Left hindlimb (tissue), 1 donor: ENCODE data around the gene ZDHHC14.

Experiments used
- DNase-seq: peaks from one replicate; pipeline ENCODE4 v3.0.0-alpha.2; 2018

Gene ZDHHC14

DNA sequence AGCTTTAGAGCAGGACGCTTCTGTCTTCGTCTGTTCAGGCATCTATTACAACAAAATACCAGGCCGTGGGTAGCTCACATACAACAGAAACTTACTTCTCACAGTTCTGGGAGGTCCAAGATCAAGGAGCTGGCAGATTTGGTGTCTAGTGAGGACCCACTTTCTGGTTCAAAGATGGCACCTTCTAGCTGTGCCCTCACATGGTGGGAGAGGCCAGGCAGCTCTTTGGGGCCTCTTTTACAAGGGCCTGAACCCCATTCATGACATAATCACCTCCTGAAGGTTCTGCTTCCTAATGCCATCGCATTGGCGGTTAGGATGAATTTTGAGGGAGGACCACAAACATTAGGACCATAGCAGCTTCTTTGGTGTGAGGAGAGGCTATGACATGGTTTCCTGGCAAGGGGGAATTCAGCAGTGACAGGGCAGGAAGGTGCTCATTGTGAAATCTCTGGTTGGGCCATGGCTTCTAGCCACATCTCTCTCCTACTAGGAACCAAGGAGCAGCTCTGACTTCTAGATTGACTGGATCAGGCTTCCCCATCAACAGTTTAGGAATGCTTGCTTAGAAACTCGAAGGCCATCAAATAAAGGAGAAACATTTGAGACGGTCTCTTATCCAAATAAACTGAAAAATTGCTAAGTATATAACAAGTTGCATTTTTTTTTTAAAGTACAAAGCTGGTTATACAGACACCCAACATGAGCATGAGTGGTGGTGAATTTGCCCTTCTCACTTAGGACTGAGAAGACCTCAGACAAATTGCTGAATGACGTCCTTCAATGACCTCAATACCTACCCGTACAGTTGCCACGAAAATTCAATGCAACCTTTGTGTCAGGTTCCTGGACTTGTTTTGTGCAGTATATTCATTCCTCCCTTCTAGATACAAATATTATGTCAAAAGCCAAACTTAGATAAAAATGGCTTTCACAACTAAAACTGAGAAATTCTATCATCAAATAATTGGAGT, 140.7 kb downstream of the ZDHHC14 start:
- no peak for DNase-seq

- DNase-seq: no peak
Observed at GRCh38 chr6:157522472-157522871, 141.5 kb downstream of the ZDHHC14 start.

DNA sequence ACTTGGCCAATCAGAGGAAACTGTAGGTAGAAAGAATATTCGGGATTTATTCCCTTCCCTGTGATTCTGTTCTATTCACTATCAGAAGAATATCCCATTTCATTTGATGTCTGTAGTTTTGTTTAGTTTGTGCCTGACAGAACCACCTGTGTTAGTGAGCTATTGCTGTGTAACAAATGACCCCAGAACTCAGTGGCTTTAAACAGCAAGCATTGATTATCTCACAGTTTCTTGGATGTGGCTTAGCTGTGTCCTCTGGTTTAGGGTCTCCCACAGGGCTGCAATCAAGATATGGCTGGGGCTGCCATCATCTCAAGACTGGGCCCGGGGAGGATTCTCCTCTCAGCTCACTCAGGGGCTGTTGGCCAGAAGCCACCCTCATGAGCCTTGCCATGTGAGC, 143.7 kb downstream of the ZDHHC14 start:
- no peak for DNase-seq

- DNase-seq: no peak
Observed at GRCh38 chr6:157525292-157525889, 144.4 kb downstream of the ZDHHC14 start.

DNA sequence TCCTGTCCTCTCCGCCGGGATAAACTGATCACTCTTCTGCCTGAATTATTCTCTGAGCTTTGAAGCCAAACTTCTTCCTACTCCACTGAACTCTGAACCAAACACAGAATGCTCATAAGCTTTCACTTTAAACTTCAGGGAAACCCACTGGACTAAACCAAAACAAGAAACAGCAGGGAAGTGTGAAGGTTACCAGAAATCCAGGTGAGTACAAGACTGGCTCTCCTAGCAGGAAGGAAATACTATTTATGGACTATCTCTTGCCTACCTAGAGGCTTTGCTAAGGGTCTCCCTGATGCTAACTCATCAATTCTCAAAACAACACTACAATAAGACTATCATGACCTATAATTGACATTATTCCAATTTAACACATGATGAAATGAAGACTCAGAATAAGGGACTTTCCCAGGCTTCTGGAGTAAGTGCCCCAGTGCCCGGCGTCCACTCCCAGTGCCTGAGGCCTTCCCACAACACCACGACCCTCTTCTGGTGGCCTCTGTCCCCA, 145.0 kb downstream of the ZDHHC14 start:
- DNase-seq: no peak

DNA sequence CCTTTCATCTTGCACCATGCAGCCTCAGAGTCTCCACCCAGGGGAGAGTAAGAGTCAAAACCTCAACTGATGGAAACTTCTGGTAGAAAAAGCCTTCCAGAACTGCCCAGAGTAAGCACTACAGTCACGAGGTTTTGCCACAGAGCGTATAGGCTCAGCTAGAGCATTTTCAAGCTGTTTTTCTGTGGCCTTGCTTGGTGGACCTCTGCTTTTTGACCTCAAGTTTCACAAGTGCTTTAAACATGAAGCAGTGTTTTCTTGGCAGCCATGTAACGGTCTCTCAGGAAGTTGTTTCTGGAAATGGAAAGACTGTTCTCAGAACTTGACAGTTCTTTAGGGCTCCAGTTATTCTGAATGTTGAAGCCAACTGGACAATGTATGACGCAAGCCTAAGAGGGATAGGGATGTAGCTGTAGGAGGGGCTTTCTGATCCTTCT, 146.5 kb downstream of the ZDHHC14 start:
- DNase-seq: no peak

DNA sequence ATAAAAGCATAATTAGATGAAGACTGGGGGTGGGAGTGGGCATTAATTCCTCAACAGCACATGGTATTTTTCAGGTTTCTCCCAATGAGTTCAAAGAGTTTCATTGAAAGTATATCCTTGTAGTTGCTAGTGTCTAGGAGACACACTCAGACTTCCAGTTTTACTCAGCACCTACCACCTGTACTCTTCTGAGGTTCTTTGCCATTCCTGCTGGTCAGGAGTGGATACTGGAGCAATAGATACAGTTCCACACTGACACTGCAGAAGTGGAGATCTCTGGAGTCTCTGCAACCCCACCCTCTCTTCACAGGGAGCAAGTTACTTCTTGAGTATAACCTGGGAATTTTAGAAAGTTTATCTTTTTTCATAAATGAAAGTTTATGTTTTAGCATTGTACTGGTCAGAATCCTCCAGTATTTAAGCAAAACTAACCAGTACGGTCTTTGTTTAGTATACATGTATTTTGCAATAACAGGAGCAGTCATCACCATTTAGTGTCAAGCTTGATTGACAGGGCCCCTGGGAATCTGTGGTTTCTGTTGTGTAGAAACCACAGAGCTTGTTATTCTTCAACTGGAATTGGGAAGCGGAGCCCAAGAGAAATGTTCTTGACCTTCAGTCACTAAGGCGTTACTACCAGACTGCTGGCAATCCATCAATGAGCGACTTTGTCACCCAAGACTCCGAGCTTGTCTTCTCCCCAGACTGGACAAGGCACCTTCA, 148.1 kb downstream of the ZDHHC14 start:
- DNase-seq: no peak

DNA sequence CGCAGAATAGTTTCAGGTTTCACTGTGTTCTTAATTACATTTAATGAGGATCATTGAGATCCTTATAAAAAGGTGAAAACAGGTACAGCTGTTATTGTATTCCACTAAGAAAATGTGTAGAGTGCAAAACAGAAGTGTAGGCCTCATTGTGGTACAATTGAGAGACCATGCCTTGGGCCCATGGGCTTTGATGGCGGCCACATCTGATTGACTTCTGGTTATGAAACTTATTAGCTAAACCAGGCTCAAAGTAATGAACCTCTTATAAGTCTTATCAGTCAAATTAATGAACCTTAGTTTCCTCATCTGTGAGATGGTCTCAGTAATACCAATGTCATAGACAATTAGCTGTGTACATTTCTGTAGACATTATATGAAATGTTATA, 148.7 kb downstream of the ZDHHC14 start:
- DNase-seq: no peak

- no peak for DNase-seq
Observed at GRCh38 chr6:157530126-157530525, 149.1 kb downstream of the ZDHHC14 start.

DNA sequence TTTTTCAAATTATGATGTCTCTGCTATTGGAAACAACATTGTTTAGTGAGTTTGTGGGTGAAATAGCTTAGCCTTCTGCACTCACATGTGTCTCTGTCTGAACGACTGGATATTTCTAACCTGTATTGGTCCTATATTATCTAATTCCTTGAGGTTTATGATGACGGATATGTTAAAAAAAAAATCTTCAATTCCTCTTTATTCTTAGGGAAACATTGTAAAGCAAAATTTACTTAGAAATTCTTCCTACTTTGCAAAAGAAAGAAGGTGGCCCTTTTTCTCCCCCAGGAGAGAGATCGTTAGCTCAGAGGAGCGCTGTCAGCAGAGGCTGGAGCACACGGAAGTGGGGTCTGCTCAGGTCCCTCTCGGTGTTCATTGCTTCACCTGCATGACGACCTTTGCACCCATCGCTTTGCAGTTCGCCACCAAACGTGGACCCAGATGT, 149.8 kb downstream of the ZDHHC14 start:
- no peak for DNase-seq

GRCh38 chr6:157531169-157531985, 150.4 kb downstream of the ZDHHC14 start:
- DNase-seq: peak; percentile 46

- DNase-seq: no peak
Observed at GRCh38 chr6:157531986-157532365, 151.0 kb downstream of the ZDHHC14 start.

- no peak for DNase-seq
Observed at GRCh38 chr6:157533048-157533871, 152.3 kb downstream of the ZDHHC14 start.

DNA sequence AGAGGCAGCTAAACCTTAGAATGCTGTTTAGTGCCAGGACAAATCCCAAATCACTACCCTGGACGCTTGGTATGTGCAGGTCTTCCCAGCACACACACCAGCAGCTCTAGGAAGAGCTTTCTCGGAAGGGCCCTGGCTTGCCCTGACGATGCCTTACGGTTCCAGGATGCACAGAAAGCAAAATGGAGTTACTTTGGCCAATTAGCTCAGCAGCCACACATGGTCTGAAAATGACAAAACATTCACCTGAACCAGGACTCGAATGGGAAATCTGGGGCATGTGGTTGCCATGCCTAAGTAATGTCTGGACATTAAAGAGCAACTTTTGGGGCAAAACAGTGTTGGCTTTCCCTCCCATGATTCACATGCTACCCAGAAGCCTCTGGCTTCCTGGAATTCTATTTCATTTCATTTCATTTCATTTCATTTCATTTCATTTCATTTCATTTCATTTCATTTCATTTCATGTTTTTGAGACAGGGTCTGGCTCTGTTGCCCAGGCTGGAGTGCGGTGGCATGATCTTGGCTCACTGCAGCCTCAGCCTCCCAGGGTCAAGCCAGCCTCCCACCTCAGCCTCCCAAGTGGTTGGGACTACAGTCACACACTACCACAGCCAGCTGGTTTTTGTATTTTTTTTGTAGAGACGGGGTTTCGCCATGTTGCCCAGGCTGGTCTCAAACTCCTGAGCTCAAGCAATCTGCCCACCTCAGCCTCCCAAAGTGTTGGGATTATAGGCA, 153.3 kb downstream of the ZDHHC14 start:
- DNase-seq: no peak

DNA sequence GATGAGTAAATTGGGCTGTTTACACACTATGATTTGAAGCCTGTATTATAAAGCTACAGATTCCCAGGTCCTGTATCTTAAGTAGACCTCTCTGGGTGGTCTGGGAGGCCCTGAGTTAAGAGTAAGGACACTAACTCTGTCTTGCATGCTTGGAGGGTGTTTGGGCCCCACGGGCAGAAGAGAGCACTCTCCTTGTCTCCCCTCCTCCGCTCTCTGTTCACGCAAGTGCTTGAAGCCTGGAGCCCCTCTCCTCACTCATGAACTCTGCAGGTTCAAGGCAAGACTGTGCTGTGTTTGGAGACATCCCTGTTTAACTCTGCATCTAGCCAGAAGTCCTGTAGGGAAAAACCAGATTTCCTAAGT, 154.0 kb downstream of the ZDHHC14 start:
- DNase-seq: no peak

GRCh38 chr6:157535340-157536222, 154.6 kb downstream of the ZDHHC14 start:
- peak; percentile 53 for DNase-seq

DNA sequence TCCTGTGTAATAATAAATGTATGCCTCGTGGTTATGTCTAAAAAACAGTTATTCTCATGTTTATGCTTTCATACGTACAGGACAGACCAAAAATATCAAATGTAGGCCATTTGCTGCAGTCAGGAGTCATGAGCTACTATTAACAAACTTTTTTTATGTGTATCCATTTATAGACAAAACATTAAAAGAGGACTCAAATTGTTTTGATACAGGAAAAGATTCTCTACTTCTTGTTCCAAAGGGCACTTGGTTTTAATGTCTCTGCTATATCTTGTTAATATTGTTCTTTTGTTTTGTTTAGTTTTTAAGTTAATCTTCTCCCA, 155.2 kb downstream of the ZDHHC14 start:
- no peak for DNase-seq

GRCh38 chr6:157537556-157537955, 156.6 kb downstream of the ZDHHC14 start:
- no peak for DNase-seq

- DNase-seq: no peak
Observed at GRCh38 chr6:157538168-157538567, 157.2 kb downstream of the ZDHHC14 start.

GRCh38 chr6:157538698-157539097, 157.7 kb downstream of the ZDHHC14 start:
- no peak for DNase-seq
